ENCODE results near the gene EEFSEC.

The EEFSEC gene

DNA sequence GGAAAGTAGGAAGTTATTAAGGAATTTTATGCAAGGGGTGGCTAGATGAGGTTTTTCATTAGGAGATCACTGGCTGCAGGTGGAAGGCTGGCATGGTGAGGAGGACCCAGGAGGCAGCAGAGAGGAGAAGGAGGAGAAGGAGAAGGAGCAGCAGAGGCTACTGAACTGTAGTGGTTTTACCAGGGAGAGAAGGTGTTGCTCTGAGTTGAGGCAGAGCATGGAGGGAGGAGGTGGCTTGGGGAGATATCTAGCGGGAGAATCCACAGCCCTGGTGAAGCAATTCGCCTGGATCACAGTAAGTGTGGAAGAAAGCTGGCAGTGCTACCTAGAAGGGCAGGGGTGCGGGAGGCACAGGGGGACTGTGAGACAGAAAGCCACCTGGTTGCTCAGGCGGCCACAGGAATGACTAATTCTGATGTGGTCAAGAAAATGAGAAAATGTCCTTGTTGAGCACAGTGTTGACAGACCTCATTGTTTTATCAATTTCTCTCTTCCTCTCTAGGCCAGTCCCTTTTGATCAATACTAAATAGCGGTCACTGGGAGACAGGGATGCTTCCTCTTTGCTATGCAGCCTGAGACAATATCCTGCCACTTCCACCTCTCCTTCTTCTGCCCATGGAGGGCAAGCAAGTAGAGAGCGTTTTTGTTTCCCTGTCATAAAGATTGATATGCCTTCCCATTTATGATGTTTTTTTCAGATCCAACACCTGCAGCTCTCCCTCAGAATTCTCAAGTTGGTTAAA is 94.6 kb downstream of the EEFSEC start:
- no peak for DNase-seq

GRCh38 chr3:128252083-128252482 is 98.8 kb downstream of the EEFSEC start:
- no peak for DNase-seq

GRCh38 chr3:128253150-128253549 is 99.9 kb downstream of the EEFSEC start:
- no peak for DNase-seq

- DNase-seq = no peak
Measured at GRCh38 chr3:128254066-128254590, 100.8 kb downstream of the EEFSEC start.

DNA sequence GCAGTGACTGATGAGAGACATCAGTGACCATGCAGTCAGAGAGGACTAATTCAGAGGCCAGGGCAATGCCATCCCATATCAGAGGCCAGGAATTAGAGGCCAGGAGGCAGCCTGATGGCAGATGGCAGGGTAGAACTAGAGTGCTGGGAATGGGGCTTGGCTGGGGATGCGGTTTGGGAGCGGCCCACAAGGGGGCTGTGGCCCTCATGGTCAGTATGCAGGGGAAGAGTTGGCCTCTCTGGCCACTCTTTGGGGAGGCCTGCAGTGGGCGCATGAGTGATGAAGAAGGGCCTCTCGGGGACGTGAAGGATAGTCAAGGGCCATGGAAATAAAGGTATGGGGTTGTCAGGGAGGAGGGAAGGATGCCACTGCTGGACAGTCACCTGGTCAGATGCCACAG is 101.7 kb downstream of the EEFSEC start:
- DNase-seq = no peak

DNA sequence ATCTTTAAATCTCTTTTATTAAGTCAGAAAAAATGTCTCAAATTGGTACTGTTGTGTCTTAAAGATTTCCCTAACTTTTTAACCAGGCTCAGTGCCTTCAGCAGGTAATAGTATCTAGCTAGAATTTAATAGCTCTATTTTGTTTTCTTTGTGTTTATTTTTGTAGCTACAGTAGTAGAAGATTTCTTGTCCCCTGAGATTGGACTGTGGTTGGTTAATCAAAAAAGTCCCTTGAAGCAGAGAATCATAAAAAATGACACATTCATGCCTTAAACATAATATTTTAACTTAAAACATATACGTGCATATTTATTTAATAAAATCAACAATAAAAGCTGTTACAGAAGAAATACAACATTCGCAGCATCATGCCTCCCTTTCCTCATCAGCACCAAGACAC is 102.8 kb downstream of the EEFSEC start:
- no peak for DNase-seq

DNA sequence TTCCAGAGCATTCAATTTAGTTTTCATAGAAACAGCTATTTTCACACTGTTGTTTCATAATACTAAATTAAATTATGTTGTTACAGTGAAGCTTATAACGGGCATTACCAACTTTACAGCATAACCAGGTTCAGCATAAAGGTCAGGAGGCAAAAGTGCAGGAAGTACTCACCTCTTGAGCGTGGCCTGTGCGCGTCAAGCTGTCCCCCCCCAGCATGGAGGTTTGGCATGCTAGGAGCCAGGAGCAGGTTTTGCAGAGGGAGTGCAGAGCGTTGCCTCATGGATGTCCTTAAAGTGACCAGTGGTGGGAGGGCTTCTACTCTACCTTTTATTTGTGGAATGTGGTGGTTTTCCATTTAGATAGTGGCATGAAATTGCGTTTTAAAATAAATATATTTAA is 104.4 kb downstream of the EEFSEC start:
- DNase-seq = no peak

DNA sequence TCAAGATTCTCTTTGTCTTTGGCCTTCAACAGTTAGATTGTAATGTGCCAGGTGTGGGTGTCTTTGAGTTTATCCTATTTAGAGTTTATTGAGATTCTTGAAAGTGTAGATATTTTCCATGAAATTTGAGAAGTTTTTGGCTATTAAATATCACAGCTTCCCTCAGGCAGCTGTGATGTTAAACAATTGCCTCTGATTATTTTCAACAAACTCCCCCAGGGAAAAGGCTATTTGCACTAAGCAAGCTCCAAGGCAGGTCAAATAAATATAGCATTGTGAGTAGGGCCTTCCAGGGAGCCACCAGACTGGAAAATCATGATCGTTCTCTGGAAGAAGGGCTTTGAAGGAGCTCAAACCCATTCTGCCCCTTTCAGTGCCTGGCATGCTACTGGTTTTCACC is 107.0 kb downstream of the EEFSEC start:
- DNase-seq = no peak

- no peak for DNase-seq
Measured at GRCh38 chr3:128262457-128262856, 109.2 kb downstream of the EEFSEC start.

- DNase-seq = no peak
Measured at GRCh38 chr3:128263118-128263517, 109.8 kb downstream of the EEFSEC start.

DNA sequence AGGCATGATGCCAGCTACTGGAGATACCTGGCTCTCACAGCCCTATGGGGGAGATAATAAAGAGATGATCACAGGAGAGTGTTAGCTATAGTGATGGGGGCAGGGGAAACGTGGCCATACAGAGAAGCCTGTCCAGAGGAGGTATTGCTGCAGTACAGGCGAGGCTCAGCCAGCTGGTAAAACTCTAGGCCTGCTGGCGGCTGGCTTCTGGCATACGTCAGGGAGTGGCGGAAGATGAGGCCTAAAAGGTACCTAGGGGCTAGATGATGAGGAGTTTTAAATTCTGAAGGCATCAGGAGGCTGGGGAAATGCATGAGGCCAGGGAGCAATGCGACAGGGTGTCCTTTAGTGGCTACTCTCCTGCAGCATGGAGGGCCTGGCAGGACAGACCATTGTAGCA is 110.7 kb downstream of the EEFSEC start:
- no peak for DNase-seq

- DNase-seq = no peak
Measured at GRCh38 chr3:128266453-128266852, 113.2 kb downstream of the EEFSEC start.

DNA sequence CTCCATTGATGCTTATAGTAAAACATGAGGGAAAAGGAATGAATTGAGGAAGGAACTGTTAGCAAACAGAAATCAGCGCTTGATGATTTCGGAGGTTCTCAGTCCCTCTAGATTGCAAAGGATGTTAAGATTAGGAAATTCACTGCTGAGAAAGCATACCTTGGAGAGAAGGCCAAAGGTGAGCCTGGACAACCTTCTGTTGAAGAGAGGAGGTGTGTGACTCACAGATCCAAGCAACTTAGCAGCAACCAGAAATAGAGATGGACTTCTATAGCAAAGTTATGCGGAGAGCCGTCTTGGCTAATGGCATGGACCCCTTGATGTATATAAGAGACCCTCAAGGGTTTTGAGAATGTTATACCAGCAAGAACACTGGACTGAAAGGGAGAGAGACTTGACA is 114.3 kb downstream of the EEFSEC start:
- DNase-seq = no peak

DNA sequence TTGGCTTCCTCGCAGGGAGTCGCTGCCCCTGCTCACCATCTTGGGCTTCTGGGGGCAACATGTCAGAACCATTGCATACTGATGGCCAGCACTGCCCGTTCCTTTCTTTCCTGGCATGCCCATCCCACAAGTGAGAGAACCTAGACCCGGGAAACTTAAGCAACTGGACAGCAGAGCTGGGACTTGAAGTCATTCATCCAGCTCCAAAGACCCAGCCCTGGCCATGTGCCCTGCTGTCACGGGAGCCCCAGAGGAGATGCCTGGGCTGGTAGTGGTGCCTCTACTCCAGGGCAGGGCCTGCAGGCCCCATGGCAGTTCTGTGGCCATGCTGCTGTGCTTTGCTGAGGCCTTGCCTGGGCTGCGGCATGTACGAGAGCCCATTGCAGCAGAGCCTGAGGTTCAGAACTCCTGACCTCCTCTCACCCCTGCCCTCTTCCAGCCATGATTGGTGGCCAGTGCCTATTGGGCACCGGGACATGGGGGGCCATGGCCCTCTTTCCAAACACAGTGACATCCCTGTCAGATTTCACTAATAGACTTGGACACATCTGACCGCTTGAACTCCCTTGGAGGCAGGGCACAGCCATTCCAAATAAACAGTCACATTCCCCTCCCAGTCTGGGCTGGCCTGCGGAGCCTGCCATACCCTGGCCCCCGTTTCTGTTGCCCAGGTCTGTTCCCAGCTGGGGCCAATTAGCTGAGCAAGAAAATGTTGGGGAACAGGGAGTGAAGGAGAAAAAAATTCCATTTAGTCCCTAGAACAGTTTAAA is 115.9 kb downstream of the EEFSEC start:
- DNase-seq = peak; percentile 67

GRCh38 chr3:128269796-128270195 is 116.5 kb downstream of the EEFSEC start:
- no peak for DNase-seq

DNA sequence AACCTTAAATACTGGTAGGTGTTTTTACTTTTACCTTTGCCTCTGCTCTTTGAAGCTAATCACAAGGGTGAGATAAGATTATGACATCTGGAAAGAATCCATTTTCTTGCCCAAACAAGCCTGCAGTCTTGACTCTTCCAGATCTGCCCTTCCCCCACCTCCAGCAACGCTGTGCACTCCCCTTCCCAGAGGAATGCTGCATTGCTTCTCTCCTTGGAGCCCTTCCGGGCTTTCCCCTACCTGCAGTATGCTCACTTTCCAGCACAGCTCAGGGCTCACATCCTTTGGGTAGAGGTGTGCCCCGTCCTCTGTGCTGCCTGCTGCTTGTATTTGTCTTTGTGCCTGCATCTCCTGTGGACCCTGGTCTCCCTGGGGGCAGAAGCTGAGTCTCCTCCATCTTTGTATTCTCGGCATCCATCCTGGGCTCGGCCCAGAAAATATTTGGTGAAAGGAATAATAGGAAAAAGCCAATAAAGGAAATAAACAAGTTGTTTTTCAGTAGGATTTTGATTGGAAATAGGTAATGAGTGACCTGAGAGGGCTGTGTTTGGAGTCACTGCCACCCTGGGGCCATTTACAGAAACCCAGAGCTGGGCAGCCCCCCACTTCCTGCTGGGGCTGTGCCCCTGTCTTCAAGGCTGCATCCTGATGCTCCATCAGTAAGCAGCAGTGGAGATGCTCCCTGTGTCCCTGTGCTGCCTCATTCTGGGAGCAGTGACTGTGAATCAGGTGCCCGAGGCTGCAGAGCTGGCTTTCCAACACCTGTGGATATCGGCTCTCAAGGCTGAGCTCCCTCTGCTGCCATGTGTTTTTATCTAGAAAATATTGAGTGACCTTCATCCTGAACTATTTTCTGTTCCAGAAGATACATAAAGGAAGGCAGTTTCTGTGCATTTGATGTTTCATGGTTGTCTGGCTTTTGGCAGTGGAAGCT is 117.5 kb downstream of the EEFSEC start:
- DNase-seq = no peak

DNA sequence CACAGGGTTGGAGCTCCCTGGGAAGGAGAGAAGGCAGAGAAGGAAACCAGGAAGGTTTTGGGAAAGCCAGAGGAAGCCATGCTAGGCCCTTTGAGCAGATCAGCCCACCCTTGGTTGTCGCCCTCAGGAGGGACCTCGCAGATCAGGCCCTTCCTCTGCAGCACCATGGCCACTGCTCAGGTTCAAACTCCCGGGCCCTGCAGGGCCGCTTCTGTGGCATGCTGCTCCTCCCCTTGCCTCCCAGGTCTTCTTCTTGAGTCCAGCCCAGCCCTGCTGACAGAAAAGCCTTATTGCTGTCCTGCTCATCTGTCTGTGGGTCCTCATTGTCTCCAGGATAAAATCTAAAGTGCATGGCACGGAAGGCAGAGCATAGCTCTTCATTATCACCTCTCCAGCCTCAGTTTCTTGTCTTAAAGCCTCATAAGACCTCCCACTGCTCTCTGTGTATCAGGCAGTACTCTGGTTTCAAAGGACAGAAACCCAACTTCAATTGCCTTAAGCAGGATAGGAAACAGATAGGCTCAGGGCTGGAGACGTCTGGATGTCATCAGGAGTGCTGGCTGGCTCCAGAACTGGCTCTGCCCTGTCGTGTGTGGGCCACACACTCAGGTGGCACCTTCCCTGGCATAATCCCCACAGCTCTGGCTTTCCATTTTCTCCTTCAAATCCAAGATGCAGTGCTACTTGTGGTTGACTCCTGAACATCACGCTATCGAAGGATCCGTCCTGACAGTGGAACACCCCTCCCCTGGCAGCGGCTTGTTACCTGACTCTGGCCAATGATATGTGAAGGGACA is 118.5 kb downstream of the EEFSEC start:
- DNase-seq = no peak

DNA sequence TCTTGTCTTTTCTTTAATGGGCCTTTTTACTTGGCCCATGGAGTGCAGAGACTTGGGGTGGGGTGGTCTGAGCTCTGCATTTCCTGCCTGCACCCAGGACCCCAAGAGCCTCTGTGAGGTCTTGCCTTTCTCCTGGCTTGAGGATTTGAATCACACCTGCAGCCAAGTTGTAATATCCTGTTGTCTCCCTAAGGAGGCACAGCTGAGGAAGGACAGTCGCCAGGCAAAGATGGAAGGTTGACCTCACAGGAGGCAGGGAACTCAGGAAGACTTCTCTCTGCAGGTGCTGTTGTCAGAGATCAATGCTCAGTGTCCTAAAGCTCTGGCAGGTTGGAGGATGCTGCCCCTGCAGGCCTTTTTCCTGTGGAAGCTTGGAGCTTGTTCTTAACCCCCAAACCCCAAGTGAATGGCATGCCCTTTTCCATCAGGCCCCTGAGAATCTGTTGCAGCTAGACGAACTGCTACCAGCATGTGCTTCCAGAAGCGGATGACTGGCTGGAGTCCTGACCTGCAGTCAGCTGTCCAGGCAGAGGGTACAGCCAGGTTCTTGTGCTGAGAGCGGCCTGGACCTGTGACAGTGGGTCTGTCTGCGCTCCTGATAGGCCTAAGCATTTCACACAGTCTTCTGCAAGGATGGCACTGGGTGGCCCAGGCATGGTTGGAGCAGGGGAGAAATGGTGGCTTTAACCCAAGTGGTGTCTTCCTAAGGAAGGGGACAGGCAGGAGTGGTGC is 120.0 kb downstream of the EEFSEC start:
- DNase-seq = no peak

DNA sequence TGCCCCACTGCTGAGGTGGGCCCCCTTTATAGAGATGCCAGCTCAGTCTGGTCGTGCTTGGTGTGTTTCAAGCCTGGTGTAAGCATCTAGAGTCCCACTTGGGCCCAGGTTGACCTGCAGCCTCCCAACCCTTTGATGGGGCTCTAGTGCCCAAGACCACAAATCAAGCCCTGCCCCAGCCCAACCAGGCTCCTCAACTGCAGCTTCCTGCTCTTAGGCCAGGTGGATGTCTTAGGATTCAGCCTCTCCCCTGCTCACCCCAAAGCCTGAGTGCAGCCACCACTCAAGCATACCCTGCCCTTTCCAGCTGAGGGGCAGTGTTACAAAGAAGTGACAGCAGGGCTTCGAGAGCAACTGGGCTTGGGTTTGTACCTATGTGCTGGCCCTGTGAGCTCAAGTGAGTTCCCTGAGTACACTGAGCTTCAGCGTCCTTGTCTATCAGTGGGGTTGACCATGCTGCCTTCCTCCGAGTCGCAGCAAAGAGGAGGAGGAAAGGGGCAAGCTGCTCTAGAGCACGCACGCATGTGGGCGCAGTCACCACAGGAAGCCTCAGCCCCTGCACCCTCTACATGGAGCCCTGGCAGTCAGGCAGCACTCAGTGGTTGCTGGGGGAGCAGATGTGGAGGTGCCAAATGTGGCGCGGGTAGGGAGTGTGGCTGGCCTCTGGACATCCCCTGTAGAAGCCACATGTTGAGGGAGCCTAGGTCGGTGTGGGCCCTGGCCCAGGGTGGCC is 120.7 kb downstream of the EEFSEC start:
- DNase-seq = no peak

GRCh38 chr3:128274837-128275236 is 121.6 kb downstream of the EEFSEC start:
- no peak for DNase-seq

All from retina (tissue), 1 donor.